SKM-1 (cell line): ENCODE measurements around the gene CBR4.
A peak's percentile ranks its signal among the peaks of the same experiment; 100 is the strongest.

Experiments
- DNase-seq: peaks from one replicate; lab custom pipeline; 2025; ENCODE audit not compliant: unreplicated experiment; lab: John Stamatoyannopoulos, UW

The CBR4 gene

GRCh38 chr4:169010125-169011023 is at the start of gene CBR4:
CBR4 (minus strand) TSS chr4:169010255; CDS start chr4:169010089, 166 bp downstream.
- DNase-seq = peak; percentile 95

- DNase-seq = no peak
Measured at GRCh38 chr4:169059306-169060211, 49.5 kb upstream of the CBR4 start.

GRCh38 chr4:169058312-169058711 is 48.3 kb upstream of the CBR4 start:
- DNase-seq = no peak

- no peak for DNase-seq
Measured at GRCh38 chr4:169054879-169055278, 44.8 kb upstream of the CBR4 start.

GRCh38 chr4:169052594-169052945 is 42.5 kb upstream of the CBR4 start:
- DNase-seq = no peak

- no peak for DNase-seq
Measured at GRCh38 chr4:169051761-169052593, 41.9 kb upstream of the CBR4 start.

- DNase-seq = no peak
Measured at GRCh38 chr4:169050881-169051760, 41.1 kb upstream of the CBR4 start.

- DNase-seq = no peak
Measured at GRCh38 chr4:169050284-169050683, 40.2 kb upstream of the CBR4 start.

- DNase-seq = no peak
Measured at GRCh38 chr4:169048868-169049414, 38.9 kb upstream of the CBR4 start.

GRCh38 chr4:169047956-169048355 is 37.9 kb upstream of the CBR4 start:
- DNase-seq = no peak

GRCh38 chr4:169045862-169046584 is 36.0 kb upstream of the CBR4 start:
- no peak for DNase-seq

- no peak for DNase-seq
Measured at GRCh38 chr4:169044714-169045447, 34.8 kb upstream of the CBR4 start.

GRCh38 chr4:169042608-169043007 is 32.6 kb upstream of the CBR4 start:
- DNase-seq = no peak

- DNase-seq = no peak
Measured at GRCh38 chr4:169040559-169041261, 30.7 kb upstream of the CBR4 start.

GRCh38 chr4:169039251-169039954 is 29.3 kb upstream of the CBR4 start:
- DNase-seq = no peak

GRCh38 chr4:169037506-169037905 is 27.5 kb upstream of the CBR4 start:
- no peak for DNase-seq
